Tongue (tissue), 2 donors: ENCODE measurements around the gene ZNF620. TPM values are rescaled to one million over a fixed set of nuclear protein-coding genes. Genes with fewer than 3 reads are reported as not detected.

Experiments
- small RNA-seq: library from RNA; depleted of rRNA; stranded (forward); fragments of <200 nt; gene quantifications from one replicate; pipeline ENCODE3, GENCODE V24; 2014; ENCODE audit warnings: low replicate concordance
- total RNA-seq: library from RNA; depleted of rRNA; stranded (reverse); fragments of >200 nt; gene quantifications from one replicate; pipeline ENCODE4 v1.2.3, GENCODE V29; 2014

The ZNF620 gene
- total RNA-seq, 1 donor from 2014 or later = 3.0 TPM

Small RNAs within 50 kb of the gene (small RNA-seq; reads per million reads assigned to genes)
- 1.9 reads per million, percentile 89 among the genes with 10 or more reads in this experiment for gene RNU5B-2P

Other genes starting within 250 kb of the ZNF620 start
- gene EIF1B, start 196.3 kb upstream of the ZNF620 start, total RNA-seq = 13.8 TPM
- gene ENTPD3, start 118.9 kb upstream of the ZNF620 start, total RNA-seq = 3.0 TPM
- 547 TPM for gene RPL14, start 48.7 kb upstream of the ZNF620 start, total RNA-seq
- 8.4 TPM for gene ZNF619, start 28.9 kb upstream of the ZNF620 start, total RNA-seq
- 13.3 TPM for gene ZNF621, start 18.9 kb downstream of the ZNF620 start, total RNA-seq